ENCODE results near the gene TSC22D2.

GRCh38 chr3:150404023-150404422, 4.1 kb upstream of the TSC22D2 start:
- no peak for TF ChIP-seq CEBPB (IDR thresholded peaks at IDR 0.05)
- no peak for TF ChIP-seq TAF1 (IDR thresholded peaks at IDR 0.05; ENCODE audit: low read depth)
- TF ChIP-seq EP300 (IDR thresholded peaks at IDR 0.05; ENCODE audit: borderline replicate concordance), result no peak
- no peak for TF ChIP-seq YY1 (IDR thresholded peaks at IDR 0.05; ENCODE audit: low read depth)
- no peak for TF ChIP-seq MAX (IDR thresholded peaks at IDR 0.05)
- no peak for TF ChIP-seq REST (IDR thresholded peaks at IDR 0.05; ENCODE audit: low read depth)
- no peak for TF ChIP-seq RAD21 (IDR thresholded peaks at IDR 0.05; ENCODE audit: low read depth)
- no peak for TF ChIP-seq NFIC (IDR thresholded peaks at IDR 0.05)
- no peak for TF ChIP-seq USF1 (IDR thresholded peaks at IDR 0.05)
